ENCODE measurements around the gene CALCR. TPM values are rescaled to one million over a fixed set of nuclear protein-coding genes. Genes with fewer than 3 reads are reported as not detected.

The CALCR gene
- total RNA-seq, 1 experiment from 2014 or later: not detected

GRCh38 chr7:93547716-93548115 lies 26.8 kb downstream of the CALCR start:
- intact Hi-C loops (cut with micrococcal nuclease): no loop called here

GRCh38 chr7:93544691-93545090 lies 29.8 kb downstream of the CALCR start:
- Histone ChIP-seq H3K4me2 (ENCODE audit: low read length) (no peak overlapping the region), H2AFZ (ENCODE audit: low read length) (no peak overlapping the region), H3K4me3 (ENCODE audit: low read length) (no peak overlapping the region), H3K9ac (ENCODE audit: low read length) (no peak overlapping the region), H3F3A (ENCODE audit: low read length, unreplicated experiment) (no peaks in the 10 kb centered on the region), H4K20me1 (ENCODE audit: low read length) (no peaks in the 10 kb centered on the region), H3K27ac (ENCODE audit: low read length) (no peak overlapping the region), H3K27me3 (ENCODE audit: low read length) (peaks cover 48% of the 10 kb centered on the region), H3K79me2 (ENCODE audit: low read length) (no peaks in the 10 kb centered on the region), H3K9me2 (replicated peaks; ENCODE audit: low read length) (no peaks in the 10 kb centered on the region), H3K4me1 (ENCODE audit: insufficient read depth, low read length) (no peaks in the 10 kb centered on the region), H3K9me3 (ENCODE audit: low read length) (no peaks in the 10 kb centered on the region), H3K36me3 (ENCODE audit: low read depth, low read length) (no peaks in the 10 kb centered on the region)
- ChIA-PET POLR2A (ENCODE audit: unreplicated experiment) (no interaction called here), CTCF (no interaction called here)
- ATAC-seq: no peak
- DNase-seq: no peak
- BruUV-seq (replicated peaks): no TSS peak
- intact Hi-C loops (cut with micrococcal nuclease): no loop called here
- TF ChIP-seq EZH2phosphoT487 (IDR thresholded peaks at IDR 0.05; ENCODE audit: borderline replicate concordance, low read length): no peak
- no peak for TF ChIP-seq EZH2 (IDR thresholded peaks at IDR 0.05; ENCODE audit: low read length, unreplicated experiment)
- TF ChIP-seq CTCF (conservative IDR thresholded peaks at IDR 0.05; ENCODE audit: low read depth, low read length): no peak

More at GRCh38 chr7:93547716-93548115, 26.8 kb downstream of the CALCR start:
- H3K27ac ChIP-seq (ENCODE audit: low read length): no peak overlapping the region
- H3K9me2 ChIP-seq (replicated peaks; ENCODE audit: low read length): no peaks in the 10 kb centered on the region
- H3K79me2 ChIP-seq (ENCODE audit: low read length): no peaks in the 10 kb centered on the region
- no peaks in the 10 kb centered on the region for H3F3A ChIP-seq (ENCODE audit: low read length, unreplicated experiment)
- no peaks in the 10 kb centered on the region for H4K20me1 ChIP-seq (ENCODE audit: low read length)
- H3K4me3 ChIP-seq (ENCODE audit: low read length): no peak overlapping the region
- DNase-seq (no peak), ATAC-seq (no peak)
- TF ChIP-seq EZH2phosphoT487 (IDR thresholded peaks at IDR 0.05; ENCODE audit: borderline replicate concordance, low read length) (no peak), CTCF (conservative IDR thresholded peaks at IDR 0.05; ENCODE audit: low read depth, low read length) (no peak), EZH2 (IDR thresholded peaks at IDR 0.05; ENCODE audit: low read length, unreplicated experiment) (no peak)
- no peak overlapping the region for H2AFZ ChIP-seq (ENCODE audit: low read length)
- peaks cover 35% of the 10 kb centered on the region for H3K27me3 ChIP-seq (ENCODE audit: low read length)
- no peak overlapping the region for H3K4me2 ChIP-seq (ENCODE audit: low read length)
- BruUV-seq (replicated peaks): no TSS peak
- H3K36me3 ChIP-seq (ENCODE audit: low read depth, low read length): no peaks in the 10 kb centered on the region
- no peaks in the 10 kb centered on the region for H3K4me1 ChIP-seq (ENCODE audit: insufficient read depth, low read length)
- POLR2A ChIA-PET (ENCODE audit: unreplicated experiment): no interaction called here
- CTCF ChIA-PET: no interaction called here
- H3K9me3 ChIP-seq (ENCODE audit: low read length): no peaks in the 10 kb centered on the region
- H3K9ac ChIP-seq (ENCODE audit: low read length): no peak overlapping the region

- Histone ChIP-seq H3K4me3 (ENCODE audit: low read length) (no peak overlapping the region), H3K27me3 (ENCODE audit: low read length) (peaks cover 55% of the 10 kb centered on the region), H3K9ac (ENCODE audit: low read length) (no peak overlapping the region), H2AFZ (ENCODE audit: low read length) (no peak overlapping the region), H3K4me2 (ENCODE audit: low read length) (no peak overlapping the region), H3K79me2 (ENCODE audit: low read length) (no peaks in the 10 kb centered on the region), H3K4me1 (ENCODE audit: insufficient read depth, low read length) (no peaks in the 10 kb centered on the region), H3K27ac (ENCODE audit: low read length) (no peak overlapping the region), H4K20me1 (ENCODE audit: low read length) (no peaks in the 10 kb centered on the region), H3K9me3 (ENCODE audit: low read length) (no peaks in the 10 kb centered on the region), H3K36me3 (ENCODE audit: low read depth, low read length) (no peaks in the 10 kb centered on the region), H3F3A (ENCODE audit: low read length, unreplicated experiment) (no peaks in the 10 kb centered on the region), H3K9me2 (replicated peaks; ENCODE audit: low read length) (no peaks in the 10 kb centered on the region)
- no peak for DNase-seq
- POLR2A ChIA-PET (ENCODE audit: unreplicated experiment): no interaction called here
- intact Hi-C loops (cut with micrococcal nuclease): no loop called here
- CTCF ChIA-PET: no interaction called here
- TF ChIP-seq EZH2phosphoT487 (IDR thresholded peaks at IDR 0.05; ENCODE audit: borderline replicate concordance, low read length) (no peak), CTCF (conservative IDR thresholded peaks at IDR 0.05; ENCODE audit: low read depth, low read length) (no peak), EZH2 (IDR thresholded peaks at IDR 0.05; ENCODE audit: low read length, unreplicated experiment) (no peak)
- BruUV-seq (replicated peaks): no TSS peak
- ATAC-seq: no peak
Measured at GRCh38 chr7:93538061-93538460, 36.5 kb downstream of the CALCR start.
